HepG2 (cell line): ENCODE measurements around the gene VPS37D. TPM values are rescaled to one million over a fixed set of nuclear protein-coding genes. Genes with fewer than 3 reads are reported as not detected.

ENCODE experiments used
- ARID4A ChIP-seq: sonication (generic); formaldehyde crosslinking; IDR thresholded peaks from 2 replicates; pipeline ENCODE4 v1.5.0; 2020; ENCODE audit warnings: mild to moderate bottlenecking, missing genetic modification reagents, borderline replicate concordance
- CENPBD1 ChIP-seq: sonication (generic); formaldehyde crosslinking; IDR thresholded peaks from 2 replicates; pipeline ENCODE4 v1.8.0; 2022; ENCODE audit warnings: missing genetic modification reagents, low read depth, mild to moderate bottlenecking, borderline replicate concordance
- DMTF1 ChIP-seq: sonication (generic); formaldehyde crosslinking; IDR thresholded peaks from 2 replicates; pipeline ENCODE4 v1.4.0; 2020; ENCODE audit warnings: mild to moderate bottlenecking, missing genetic modification reagents
- EZH2 ChIP-seq: conservative IDR thresholded peaks from 2 replicates; pipeline ENCODE4 v1.6.1; 2012; ENCODE audit warnings: mild to moderate bottlenecking, low read depth, low read length, moderate library complexity
- HNRNPL ChIP-seq: fragments of 200-400 bp; formaldehyde crosslinking; IDR thresholded peaks from 2 replicates; pipeline ENCODE4 v1.6.1; 2017; ENCODE audit warnings: mild to moderate bottlenecking, low read depth, low read length
- IRX3 ChIP-seq: sonication (generic); formaldehyde crosslinking; IDR thresholded peaks from 2 replicates; pipeline ENCODE4 v1.8.1; 2023; ENCODE audit warnings: mild to moderate bottlenecking, low read depth, missing genetic modification reagents, borderline replicate concordance
- KAT8 ChIP-seq: IDR thresholded peaks from 2 replicates; pipeline ENCODE4 v1.6.1; 2016; ENCODE audit warnings: missing genetic modification reagents, missing compliant biosample characterization
- LBX2 ChIP-seq: sonication (generic); formaldehyde crosslinking; IDR thresholded peaks from 2 replicates; pipeline ENCODE4 v1.5.0; 2020; ENCODE audit warnings: missing genetic modification reagents, mild to moderate bottlenecking, borderline replicate concordance
- MAF1 ChIP-seq: sonication (generic); formaldehyde crosslinking; IDR thresholded peaks from 2 replicates; pipeline ENCODE4 v1.5.0; 2020; ENCODE audit warnings: missing genetic modification reagents, borderline replicate concordance
- MIER3 ChIP-seq: IDR thresholded peaks from 2 replicates; pipeline ENCODE4 v1.6.1; 2016; ENCODE audit warnings: missing compliant biosample characterization, borderline replicate concordance
- NFE2 ChIP-seq: sonication (generic); formaldehyde crosslinking; IDR thresholded peaks from 2 replicates; pipeline ENCODE4 v1.4.0; 2020; ENCODE audit warnings: missing genetic modification reagents
- NRL ChIP-seq: sonication (generic); formaldehyde crosslinking; IDR thresholded peaks from 2 replicates; pipeline ENCODE4 v1.5.0; 2020; ENCODE audit warnings: missing genetic modification reagents, mild to moderate bottlenecking, moderate library complexity, borderline replicate concordance
- RBM22 ChIP-seq: fragments of 200-400 bp; formaldehyde crosslinking; optimal IDR thresholded peaks from 2 replicates; pipeline ENCODE3; 2017; ENCODE audit warnings: mild to moderate bottlenecking, low read length, moderate library complexity
- SMAD3 ChIP-seq: sonication (generic); formaldehyde crosslinking; IDR thresholded peaks from 2 replicates; pipeline ENCODE4 v1.4.0; 2020; ENCODE audit warnings: missing genetic modification reagents
- SP140L ChIP-seq: sonication (generic); formaldehyde crosslinking; IDR thresholded peaks from 2 replicates; pipeline ENCODE4 v1.4.0; 2020; ENCODE audit warnings: missing genetic modification reagents, borderline replicate concordance
- YEATS4 ChIP-seq: sonication (generic); formaldehyde crosslinking; IDR thresholded peaks from 2 replicates; pipeline ENCODE4 v1.4.0; 2020; ENCODE audit warnings: missing genetic modification reagents, borderline replicate concordance
- ZMAT3 ChIP-seq: sonication (generic); formaldehyde crosslinking; conservative IDR thresholded peaks from 2 replicates; pipeline ENCODE4 v1.7.0; 2021; ENCODE audit warnings: missing genetic modification reagents
- ZNF20 ChIP-seq: sonication (generic); formaldehyde crosslinking; IDR thresholded peaks from 2 replicates; pipeline ENCODE4 v1.4.0; 2020; ENCODE audit warnings: mild to moderate bottlenecking, moderate library complexity, missing genetic modification reagents
- ZNF24 ChIP-seq: fragments of 450-650 bp; IDR thresholded peaks from 2 replicates; pipeline ENCODE4 v1.6.1; 2017; ENCODE audit warnings: antibody characterized with exemption, mild to moderate bottlenecking
- ZSCAN29 ChIP-seq: sonication (generic); formaldehyde crosslinking; conservative IDR thresholded peaks from 2 replicates; pipeline ENCODE4 v1.4.0; 2020; ENCODE audit warnings: mild to moderate bottlenecking, missing genetic modification reagents
- polyA plus RNA-seq, 8 experiments: library from polyadenylated mRNA; depleted of rRNA in 3 of 8; stranded (reverse) in 7 of 8; unstranded in 1 of 8; fragments of >200 nt; fragmentation: Illumina TruSeq in 4 of 8; extraction: Trizol in 4 of 8; gene quantifications; 2 replicates each; pipeline versions ENCODE4 v1.2.1 to v1.2.3, GENCODE V29; 2011 to 2016; ENCODE audit warnings: low read depth in 4 of 8, missing spikeins in 1 of 8, mixed read lengths in 1 of 8; ENCODE audit not compliant: insufficient read depth in 1 of 8
- total RNA-seq, 5 experiments: library from RNA; depleted of rRNA; stranded (reverse); fragments of >200 nt; fragmentation: Illumina TruSeq; extraction: Trizol; gene quantifications; 2 replicates each; pipeline ENCODE4 v1.2.3, GENCODE V29; 2016; ENCODE audit warnings: low read depth in 1 of 5

Gene VPS37D
- total and polyA plus RNA-seq, 2 of the 13 experiments (the other 11 are each of a cell fraction or from before 2014, with no cell fraction given), result 3.8 to 6.3 TPM

- TF ChIP-seq MIER3 (CRISPR knock-in tag) (no peak), SP140L (CRISPR knock-in tag) (no peak), NFE2 (CRISPR knock-in tag) (no peak), ZMAT3 (CRISPR knock-in tag) (0 out of 2 replicates have a peak, but pooled peaks have one; percentile 29), ZNF20 (CRISPR knock-in tag) (no peak), ARID4A (peak; percentile 88), RBM22 (no peak), SMAD3 (no peak), KAT8 (peak; percentile 31; the same call in 1 of the 2 replicates), ZNF24 (no peak), MAF1 (no peak), CENPBD1 (CRISPR knock-in tag) (no peak), IRX3 (CRISPR knock-in tag) (no peak), DMTF1 (CRISPR knock-in tag) (no peak), ZSCAN29 (CRISPR knock-in tag) (no peak), NRL (CRISPR knock-in tag) (no peak), YEATS4 (CRISPR knock-in tag) (no peak; the same call in none of the 2 replicates), LBX2 (peak; percentile 75; the same call in 1 of the 2 replicates), HNRNPL (peak; percentile 25; the same call in 1 of the 2 replicates), EZH2 (no peak)
These were observed 43.6 kb upstream of the VPS37D start, which contains the start of gene MLXIPL (continued) for GRCh38 chr7:73623798-73624668.
